ENCODE measurements around the gene BRPF3. TPM values are rescaled to one million over a fixed set of nuclear protein-coding genes. Genes with fewer than 3 reads are reported as not detected.

BRPF3 gene
- total RNA-seq, 1 experiment from 2014 or later: 43.4 TPM

- Mint-ChIP-seq H3K27me3 (ENCODE audit: low read depth) (no peaks in the 10 kb centered on the region), H3K4me3 (no peak overlapping the region), H3K9me3 (no peaks in the 10 kb centered on the region), H3K4me1 (no peaks in the 10 kb centered on the region), H3K36me3 (ENCODE audit: insufficient read depth in 1 of 3, low read depth in 3 of 3) (peaks cover 45 to 94% (median 88%) of the 10 kb centered on the region in 3 experiments), H3K27ac (no peak overlapping the region)
- no peak overlapping the region for H2AK5ac ChIP-seq (ENCODE audit: insufficient read length, low read length)
- no peak overlapping the region for H3K4me2 ChIP-seq (ENCODE audit: insufficient read depth, insufficient read length, low read length)
- H4K20me1 ChIP-seq (ENCODE audit: control insufficient read depth, insufficient read depth, insufficient read length): no peaks in the 10 kb centered on the region
- no peak overlapping the region for H2BK5ac ChIP-seq (ENCODE audit: insufficient read length, low read length)
- H4K5ac ChIP-seq (ENCODE audit: insufficient read length, low read depth, low read length): no peak overlapping the region
- H3K79me1 ChIP-seq (ENCODE audit: insufficient read depth, low read depth, low read length, poor library complexity, severe bottlenecking): no peaks in the 10 kb centered on the region
- no peaks in the 10 kb centered on the region for H3K23me2 ChIP-seq (ENCODE audit: insufficient read length, low read depth, low read length, poor library complexity, severe bottlenecking)
- H3K27ac ChIP-seq (ENCODE audit: insufficient read length, low read depth, low read length): no peak overlapping the region
- no peaks in the 10 kb centered on the region for H3K4me1 ChIP-seq (ENCODE audit: insufficient read depth, low read length)
- H2BK15ac ChIP-seq (ENCODE audit: low read depth, low read length): no peak overlapping the region
- no peak overlapping the region for H2BK120ac ChIP-seq (ENCODE audit: low read depth, low read length, poor library complexity, severe bottlenecking)
- no peak overlapping the region for H3K23ac ChIP-seq (ENCODE audit: insufficient read length, low read depth, low read length)
- TF ChIP-seq, protein P1, sequence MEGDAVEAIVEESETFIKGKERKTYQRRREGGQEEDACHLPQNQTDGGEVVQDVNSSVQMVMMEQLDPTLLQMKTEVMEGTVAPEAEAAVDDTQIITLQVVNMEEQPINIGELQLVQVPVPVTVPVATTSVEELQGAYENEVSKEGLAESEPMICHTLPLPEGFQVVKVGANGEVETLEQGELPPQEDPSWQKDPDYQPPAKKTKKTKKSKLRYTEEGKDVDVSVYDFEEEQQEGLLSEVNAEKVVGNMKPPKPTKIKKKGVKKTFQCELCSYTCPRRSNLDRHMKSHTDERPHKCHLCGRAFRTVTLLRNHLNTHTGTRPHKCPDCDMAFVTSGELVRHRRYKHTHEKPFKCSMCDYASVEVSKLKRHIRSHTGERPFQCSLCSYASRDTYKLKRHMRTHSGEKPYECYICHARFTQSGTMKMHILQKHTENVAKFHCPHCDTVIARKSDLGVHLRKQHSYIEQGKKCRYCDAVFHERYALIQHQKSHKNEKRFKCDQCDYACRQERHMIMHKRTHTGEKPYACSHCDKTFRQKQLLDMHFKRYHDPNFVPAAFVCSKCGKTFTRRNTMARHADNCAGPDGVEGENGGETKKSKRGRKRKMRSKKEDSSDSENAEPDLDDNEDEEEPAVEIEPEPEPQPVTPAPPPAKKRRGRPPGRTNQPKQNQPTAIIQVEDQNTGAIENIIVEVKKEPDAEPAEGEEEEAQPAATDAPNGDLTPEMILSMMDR (conservative IDR thresholded peaks at IDR 0.05): no peak
- H3K9me3 ChIP-seq (ENCODE audit: control insufficient read depth, low read depth, low read length): no peaks in the 10 kb centered on the region
- no peak overlapping the region for H2AFZ ChIP-seq (ENCODE audit: low read length)
- H3K4ac ChIP-seq (ENCODE audit: low read depth, low read length): no peak overlapping the region
- H4K91ac ChIP-seq (ENCODE audit: insufficient read length, low read depth, low read length): no peak overlapping the region
- no peak for DNase-seq
- no peak overlapping the region for H3T11ph ChIP-seq (ENCODE audit: low read length)
- H3K18ac ChIP-seq (ENCODE audit: insufficient read length, low read depth, low read length): no peak overlapping the region
- no peak overlapping the region for H3K9ac ChIP-seq (ENCODE audit: extremely low read depth, insufficient read length, low read length)
- H3K14ac ChIP-seq (ENCODE audit: insufficient read depth, low read length): no peak overlapping the region
- no peak overlapping the region for H2BK20ac ChIP-seq (ENCODE audit: low read depth, low read length, poor library complexity, severe bottlenecking)
- H4K8ac ChIP-seq (replicated peaks; ENCODE audit: insufficient read length, low read depth, low read length): no peak overlapping the region
- no peak overlapping the region for H3K56ac ChIP-seq (ENCODE audit: insufficient read length, low read depth, low read length)
- no CpG with 5 or more reads among the region's 1 CpG for WGBS (ENCODE audit: extremely low coverage, insufficient read length, low lambda C conversion rate)
- no peak overlapping the region for H2BK12ac ChIP-seq (ENCODE audit: insufficient read length, low read depth, low read length)
- H3K79me2 ChIP-seq (ENCODE audit: insufficient read depth, low read length): no peaks in the 10 kb centered on the region
- no peaks in the 10 kb centered on the region for H3K27me3 ChIP-seq (ENCODE audit: insufficient read depth, low read length)
These were observed 13.1 kb downstream of the BRPF3 start for GRCh38 chr6:36209606-36210005.

All from H9 (cell line).